Liver (tissue), 9 donors: ENCODE data around the gene TTC22. TPM values are rescaled to one million over a fixed set of nuclear protein-coding genes. Genes with fewer than 3 reads are reported as not detected.

Experiments
- DNase-seq: peaks from one replicate; pipeline ENCODE4 v3.0.0-alpha.2; 2017; ENCODE audit warnings: low spot score
- H3K27ac ChIP-seq, 2 donors: one replicate each; pipeline ENCODE4 v1.7.0; 2013; ENCODE audit warnings: inconsistent platforms in 2 of 2, low read length in 2 of 2, control low read depth in 1 of 2, low read depth in 1 of 2, mild to moderate bottlenecking in 1 of 2
- H3K27me3 ChIP-seq, 4 donors: one replicate each; pipeline versions ENCODE4 v1.6.1 to v1.7.0; 2013; ENCODE audit warnings: low read length in 3 of 4, inconsistent platforms in 1 of 4, mild to moderate bottlenecking in 1 of 4, moderate library complexity in 1 of 4; ENCODE audit not compliant: control insufficient read depth in 4 of 4, insufficient read depth in 4 of 4
- H3K36me3 ChIP-seq, 4 donors: one replicate each; pipeline versions ENCODE4 v1.6.1 to v1.7.0; 2013; ENCODE audit warnings: low read length in 3 of 4, mild to moderate bottlenecking in 3 of 4, low read depth in 1 of 4, moderate library complexity in 1 of 4; ENCODE audit not compliant: control insufficient read depth in 4 of 4, insufficient read depth in 3 of 4
- H3K4me1 ChIP-seq, 4 donors: one replicate each; pipeline versions ENCODE4 v1.6.1 to v1.7.0; 2013; ENCODE audit warnings: low read length in 3 of 4, mild to moderate bottlenecking in 3 of 4, moderate library complexity in 1 of 4; ENCODE audit not compliant: control insufficient read depth in 4 of 4, insufficient read depth in 4 of 4
- H3K4me3 ChIP-seq, 3 donors: one replicate each; pipeline versions ENCODE4 v1.6.1 to v1.7.0; 2013; ENCODE audit warnings: low read length in 3 of 3, control low read depth in 1 of 3, low read depth in 1 of 3, mild to moderate bottlenecking in 1 of 3
- H3K9ac ChIP-seq, 2 donors: one replicate each; pipeline ENCODE4 v1.7.0; 2013; ENCODE audit warnings: low read length in 2 of 2, mild to moderate bottlenecking in 2 of 2, moderate library complexity in 2 of 2, control low read depth in 1 of 2, low read depth in 1 of 2
- H3K9me3 ChIP-seq, 4 donors: one replicate each; pipeline versions ENCODE4 v1.6.1 to v1.7.0; 2013; ENCODE audit warnings: low read length in 3 of 4; ENCODE audit not compliant: control insufficient read depth in 4 of 4
- EGR1 ChIP-seq, 2 donors: IDR thresholded peaks; 2 replicates each; pipeline ENCODE4 v1.6.1; 2016 to 2018; ENCODE audit warnings: antibody characterized with exemption in 2 of 2, low read depth in 2 of 2
- FOXA1 ChIP-seq: IDR thresholded peaks from 2 replicates; pipeline ENCODE4 v1.6.1; 2016; ENCODE audit warnings: antibody characterized with exemption
- FOXA2 ChIP-seq: IDR thresholded peaks from 2 replicates; pipeline ENCODE4 v1.6.1; 2016; ENCODE audit warnings: antibody characterized with exemption
- GABPA ChIP-seq, 2 donors: IDR thresholded peaks in 1 of 2; conservative IDR thresholded peaks in 1 of 2; 2 replicates each; pipeline ENCODE4 v1.6.1; 2016; ENCODE audit warnings: antibody characterized with exemption in 2 of 2, mild to moderate bottlenecking in 1 of 2, moderate library complexity in 1 of 2
- HNF4A ChIP-seq, 2 donors: conservative IDR thresholded peaks; 2 replicates each; pipeline ENCODE4 v1.6.1; 2016; ENCODE audit warnings: antibody characterized with exemption in 2 of 2, mild to moderate bottlenecking in 2 of 2
- HNF4G ChIP-seq: IDR thresholded peaks from 2 replicates; pipeline ENCODE4 v1.6.1; 2016; ENCODE audit warnings: antibody characterized with exemption
- JUND ChIP-seq, 2 donors: IDR thresholded peaks; 2 replicates each; pipeline ENCODE4 v1.6.1; 2016; ENCODE audit warnings: antibody characterized with exemption in 2 of 2
- NR2F2 ChIP-seq: IDR thresholded peaks from 2 replicates; pipeline ENCODE4 v1.6.1; 2016; ENCODE audit warnings: antibody characterized with exemption
- RAD21 ChIP-seq, 2 donors: IDR thresholded peaks; 2 replicates each; pipeline ENCODE4 v1.6.1; 2016; ENCODE audit warnings: antibody characterized with exemption in 2 of 2, mild to moderate bottlenecking in 2 of 2
- SP1 ChIP-seq: IDR thresholded peaks from 2 replicates; pipeline ENCODE4 v1.6.1; 2018; ENCODE audit warnings: antibody characterized with exemption, mild to moderate bottlenecking
- TAF1 ChIP-seq: conservative IDR thresholded peaks from 2 replicates; pipeline ENCODE4 v1.6.1; 2016; ENCODE audit warnings: antibody characterized with exemption, mild to moderate bottlenecking
- YY1 ChIP-seq: IDR thresholded peaks from 2 replicates; pipeline ENCODE4 v1.6.1; 2016; ENCODE audit warnings: antibody characterized with exemption, mild to moderate bottlenecking
- WGBS: extraction: QIAGEN DNeasy Blood & Tissue Kit; methylation state at CpG from one replicate; pipeline ENCODE4 v1.1.7; 2013; 5-methylcytosine and 5-hydroxymethylcytosine counted together
- polyA plus RNA-seq, 2 donors: library from polyadenylated mRNA; stranded (reverse) in 1 of 2; unstranded in 1 of 2; fragments of 200-250 nt in 1 of 2; fragments of >200 nt in 1 of 2; fragmentation: Nextera tagmentation in 1 of 2; extraction: Ambion mirVana in 1 of 2; gene quantifications; one replicate each; pipeline versions ENCODE4 v1.2.1 to v1.2.3, GENCODE V29; 2013 to 2015
- total RNA-seq, 2 donors: library from RNA; depleted of rRNA; stranded (reverse); fragments of >200 nt; gene quantifications; one replicate each; pipeline ENCODE4 v1.2.3, GENCODE V29; 2014
- TF ChIP-seq, protein P1 (sequence below): IDR thresholded peaks from 2 replicates; pipeline ENCODE4 v1.6.1; 2016; ENCODE audit warnings: antibody characterized with exemption
- TF ChIP-seq, protein P2 (sequence below): IDR thresholded peaks from 2 replicates; pipeline ENCODE4 v1.6.1; 2016; ENCODE audit warnings: antibody characterized with exemption
- TF ChIP-seq, protein P3 (sequence below): IDR thresholded peaks from 2 replicates; pipeline ENCODE4 v1.6.1; 2016; ENCODE audit warnings: antibody characterized with exemption
- TF ChIP-seq, protein P4 (sequence below): fragments of 150-350 bp; IDR thresholded peaks from 2 replicates; pipeline ENCODE4 v1.5.1; 2017; ENCODE audit warnings: improper control_type of control experiment, low read depth, low read length; ENCODE audit not compliant: missing input control
- TF ChIP-seq, protein P5 (sequence below): IDR thresholded peaks from 2 replicates; pipeline ENCODE4 v1.6.1; 2016; ENCODE audit warnings: antibody characterized with exemption, mild to moderate bottlenecking
- donor health status: healthy.
- donor health status: healthy.
- donor health status: healthy.
- donor health status: healthy.
- donor health status: healthy.

Gene TTC22
- total and polyA plus RNA-seq, 4 donors, result 0.96 to 3.5 (median 2.3) TPM

DNA sequence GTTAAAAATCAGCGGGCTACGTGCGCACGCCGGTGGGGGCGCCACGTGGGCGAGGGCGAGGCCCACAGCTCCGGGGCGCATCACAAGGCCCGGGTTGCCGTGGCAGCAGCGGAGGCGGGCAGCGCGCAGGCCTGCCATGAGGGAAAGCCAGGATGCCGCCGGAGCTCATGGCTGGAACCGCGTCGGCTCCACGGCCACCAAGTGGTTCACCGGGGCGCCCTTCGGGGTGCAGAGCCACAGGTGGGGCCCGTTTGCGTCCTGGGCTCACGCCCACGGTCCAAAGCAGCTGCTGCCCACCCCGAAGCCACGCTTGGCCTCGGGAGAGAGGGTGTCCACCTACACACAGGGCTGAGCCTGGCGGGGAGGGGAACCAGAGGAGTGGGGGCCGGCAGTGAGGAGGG is 4.9 kb upstream of the TTC22 start:
- TF ChIP-seq GABPA (IDR thresholded peaks at IDR 0.05 in 1 of 2, conservative IDR thresholded peaks at IDR 0.05 in 1 of 2) (no peak), TAF1 (no peak), HNF4A (conservative IDR thresholded peaks at IDR 0.05) (no peak), HNF4G (no peak), NR2F2 (no peak), YY1 (no peak), JUND (IDR thresholded peaks at IDR 0.05) (no peak)
- TF ChIP-seq, protein P1, sequence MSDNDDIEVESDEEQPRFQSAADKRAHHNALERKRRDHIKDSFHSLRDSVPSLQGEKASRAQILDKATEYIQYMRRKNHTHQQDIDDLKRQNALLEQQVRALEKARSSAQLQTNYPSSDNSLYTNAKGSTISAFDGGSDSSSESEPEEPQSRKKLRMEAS, result no peak
- TF ChIP-seq, protein P2, sequence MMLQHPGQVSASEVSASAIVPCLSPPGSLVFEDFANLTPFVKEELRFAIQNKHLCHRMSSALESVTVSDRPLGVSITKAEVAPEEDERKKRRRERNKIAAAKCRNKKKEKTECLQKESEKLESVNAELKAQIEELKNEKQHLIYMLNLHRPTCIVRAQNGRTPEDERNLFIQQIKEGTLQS, result no peak
- TF ChIP-seq, protein P3, sequence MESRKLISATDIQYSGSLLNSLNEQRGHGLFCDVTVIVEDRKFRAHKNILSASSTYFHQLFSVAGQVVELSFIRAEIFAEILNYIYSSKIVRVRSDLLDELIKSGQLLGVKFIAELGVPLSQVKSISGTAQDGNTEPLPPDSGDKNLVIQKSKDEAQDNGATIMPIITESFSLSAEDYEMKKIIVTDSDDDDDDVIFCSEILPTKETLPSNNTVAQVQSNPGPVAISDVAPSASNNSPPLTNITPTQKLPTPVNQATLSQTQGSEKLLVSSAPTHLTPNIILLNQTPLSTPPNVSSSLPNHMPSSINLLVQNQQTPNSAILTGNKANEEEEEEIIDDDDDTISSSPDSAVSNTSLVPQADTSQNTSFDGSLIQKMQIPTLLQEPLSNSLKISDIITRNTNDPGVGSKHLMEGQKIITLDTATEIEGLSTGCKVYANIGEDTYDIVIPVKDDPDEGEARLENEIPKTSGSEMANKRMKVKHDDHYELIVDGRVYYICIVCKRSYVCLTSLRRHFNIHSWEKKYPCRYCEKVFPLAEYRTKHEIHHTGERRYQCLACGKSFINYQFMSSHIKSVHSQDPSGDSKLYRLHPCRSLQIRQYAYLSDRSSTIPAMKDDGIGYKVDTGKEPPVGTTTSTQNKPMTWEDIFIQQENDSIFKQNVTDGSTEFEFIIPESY, result no peak
- DNase-seq, result no peak

DNA sequence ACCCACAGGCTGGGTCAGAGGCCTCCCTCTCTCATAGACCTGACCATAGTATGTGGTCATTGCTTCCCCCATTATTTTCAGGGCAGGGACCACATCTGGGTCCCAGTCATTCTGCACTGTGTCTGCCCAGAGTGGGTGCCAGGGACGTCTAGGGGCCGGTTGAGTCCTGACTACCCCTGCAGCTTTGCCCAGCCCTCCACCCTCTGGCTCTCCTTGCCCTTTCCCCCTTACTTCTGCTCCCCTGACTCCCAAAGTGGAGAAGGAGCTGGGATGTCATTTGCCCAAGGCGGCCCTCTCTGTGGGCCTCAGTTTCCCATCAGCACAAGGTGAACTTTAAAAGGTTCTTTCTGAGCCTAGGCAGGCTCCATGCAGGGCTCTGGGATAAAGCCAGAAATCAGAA is 4.3 kb upstream of the TTC22 start:
- Histone ChIP-seq H3K9ac (no peak overlapping the region), H3K27ac (peak overlapping the region; percentile 80 to 86), H3K4me1 (peaks cover 12 to 56% (median 39%) of the 10 kb centered on the region in 4 donors), H3K9me3 (no peaks in the 10 kb centered on the region), H3K36me3 (no peaks in the 10 kb centered on the region), H3K27me3 (no peaks in the 10 kb centered on the region), H3K4me3 (no peak overlapping the region)
- 97% methylated on average over 3 of the region's 3 CpGs for WGBS
- TF ChIP-seq FOXA2 (no peak), SP1 (no peak), TAF1 (no peak), GABPA (IDR thresholded peaks at IDR 0.05 in 1 of 2, conservative IDR thresholded peaks at IDR 0.05 in 1 of 2) (no peak), EGR1 (IDR thresholded peaks at IDR 0.05; ENCODE audit: low read depth in 2 of 2) (no peak), YY1 (no peak), HNF4G (no peak), HNF4A (conservative IDR thresholded peaks at IDR 0.05) (no peak), NR2F2 (no peak), RAD21 (IDR thresholded peaks at IDR 0.05) (no peak), FOXA1 (no peak), JUND (IDR thresholded peaks at IDR 0.05) (no peak)
- TF ChIP-seq, protein P4, sequence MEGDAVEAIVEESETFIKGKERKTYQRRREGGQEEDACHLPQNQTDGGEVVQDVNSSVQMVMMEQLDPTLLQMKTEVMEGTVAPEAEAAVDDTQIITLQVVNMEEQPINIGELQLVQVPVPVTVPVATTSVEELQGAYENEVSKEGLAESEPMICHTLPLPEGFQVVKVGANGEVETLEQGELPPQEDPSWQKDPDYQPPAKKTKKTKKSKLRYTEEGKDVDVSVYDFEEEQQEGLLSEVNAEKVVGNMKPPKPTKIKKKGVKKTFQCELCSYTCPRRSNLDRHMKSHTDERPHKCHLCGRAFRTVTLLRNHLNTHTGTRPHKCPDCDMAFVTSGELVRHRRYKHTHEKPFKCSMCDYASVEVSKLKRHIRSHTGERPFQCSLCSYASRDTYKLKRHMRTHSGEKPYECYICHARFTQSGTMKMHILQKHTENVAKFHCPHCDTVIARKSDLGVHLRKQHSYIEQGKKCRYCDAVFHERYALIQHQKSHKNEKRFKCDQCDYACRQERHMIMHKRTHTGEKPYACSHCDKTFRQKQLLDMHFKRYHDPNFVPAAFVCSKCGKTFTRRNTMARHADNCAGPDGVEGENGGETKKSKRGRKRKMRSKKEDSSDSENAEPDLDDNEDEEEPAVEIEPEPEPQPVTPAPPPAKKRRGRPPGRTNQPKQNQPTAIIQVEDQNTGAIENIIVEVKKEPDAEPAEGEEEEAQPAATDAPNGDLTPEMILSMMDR, result no peak
- TF ChIP-seq, protein P2, result no peak
- TF ChIP-seq, protein P1, result no peak
- TF ChIP-seq, protein P3, result no peak
- TF ChIP-seq, protein P5, sequence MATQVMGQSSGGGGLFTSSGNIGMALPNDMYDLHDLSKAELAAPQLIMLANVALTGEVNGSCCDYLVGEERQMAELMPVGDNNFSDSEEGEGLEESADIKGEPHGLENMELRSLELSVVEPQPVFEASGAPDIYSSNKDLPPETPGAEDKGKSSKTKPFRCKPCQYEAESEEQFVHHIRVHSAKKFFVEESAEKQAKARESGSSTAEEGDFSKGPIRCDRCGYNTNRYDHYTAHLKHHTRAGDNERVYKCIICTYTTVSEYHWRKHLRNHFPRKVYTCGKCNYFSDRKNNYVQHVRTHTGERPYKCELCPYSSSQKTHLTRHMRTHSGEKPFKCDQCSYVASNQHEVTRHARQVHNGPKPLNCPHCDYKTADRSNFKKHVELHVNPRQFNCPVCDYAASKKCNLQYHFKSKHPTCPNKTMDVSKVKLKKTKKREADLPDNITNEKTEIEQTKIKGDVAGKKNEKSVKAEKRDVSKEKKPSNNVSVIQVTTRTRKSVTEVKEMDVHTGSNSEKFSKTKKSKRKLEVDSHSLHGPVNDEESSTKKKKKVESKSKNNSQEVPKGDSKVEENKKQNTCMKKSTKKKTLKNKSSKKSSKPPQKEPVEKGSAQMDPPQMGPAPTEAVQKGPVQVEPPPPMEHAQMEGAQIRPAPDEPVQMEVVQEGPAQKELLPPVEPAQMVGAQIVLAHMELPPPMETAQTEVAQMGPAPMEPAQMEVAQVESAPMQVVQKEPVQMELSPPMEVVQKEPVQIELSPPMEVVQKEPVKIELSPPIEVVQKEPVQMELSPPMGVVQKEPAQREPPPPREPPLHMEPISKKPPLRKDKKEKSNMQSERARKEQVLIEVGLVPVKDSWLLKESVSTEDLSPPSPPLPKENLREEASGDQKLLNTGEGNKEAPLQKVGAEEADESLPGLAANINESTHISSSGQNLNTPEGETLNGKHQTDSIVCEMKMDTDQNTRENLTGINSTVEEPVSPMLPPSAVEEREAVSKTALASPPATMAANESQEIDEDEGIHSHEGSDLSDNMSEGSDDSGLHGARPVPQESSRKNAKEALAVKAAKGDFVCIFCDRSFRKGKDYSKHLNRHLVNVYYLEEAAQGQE, result no peak
- DNase-seq, result no peak

More for the DNA sequence above, 4.9 kb upstream of the TTC22 start:
- H3K9ac ChIP-seq, result no peak overlapping the region
- H3K4me3 ChIP-seq, result no peak overlapping the region
- H3K27me3 ChIP-seq, result no peaks in the 10 kb centered on the region
- no peak overlapping the region for H3K27ac ChIP-seq
- no peaks in the 10 kb centered on the region for H3K36me3 ChIP-seq
- WGBS, result 90% methylated on average over 35 of the region's 35 CpGs
- no peaks in the 10 kb centered on the region for H3K9me3 ChIP-seq
- H3K4me1 ChIP-seq, result peaks cover 10 to 57% (median 42%) of the 10 kb centered on the region in 4 donors
